HG03066 (cell line): ENCODE measurements around the gene LRP3.
"Not testable (repeated sequence)": the region's sequence is repeated elsewhere in the genome, so short reads cannot be mapped to it uniquely, and the experiment has no call there.

ENCODE experiments used
- ATAC-seq: cut with Tn5 transposase; IDR thresholded peaks from one replicate; pipeline ENCODE4 v1.9.1; 2021; ENCODE audit warnings: low read depth; ENCODE audit not compliant: unreplicated experiment

The LRP3 gene, protein sequence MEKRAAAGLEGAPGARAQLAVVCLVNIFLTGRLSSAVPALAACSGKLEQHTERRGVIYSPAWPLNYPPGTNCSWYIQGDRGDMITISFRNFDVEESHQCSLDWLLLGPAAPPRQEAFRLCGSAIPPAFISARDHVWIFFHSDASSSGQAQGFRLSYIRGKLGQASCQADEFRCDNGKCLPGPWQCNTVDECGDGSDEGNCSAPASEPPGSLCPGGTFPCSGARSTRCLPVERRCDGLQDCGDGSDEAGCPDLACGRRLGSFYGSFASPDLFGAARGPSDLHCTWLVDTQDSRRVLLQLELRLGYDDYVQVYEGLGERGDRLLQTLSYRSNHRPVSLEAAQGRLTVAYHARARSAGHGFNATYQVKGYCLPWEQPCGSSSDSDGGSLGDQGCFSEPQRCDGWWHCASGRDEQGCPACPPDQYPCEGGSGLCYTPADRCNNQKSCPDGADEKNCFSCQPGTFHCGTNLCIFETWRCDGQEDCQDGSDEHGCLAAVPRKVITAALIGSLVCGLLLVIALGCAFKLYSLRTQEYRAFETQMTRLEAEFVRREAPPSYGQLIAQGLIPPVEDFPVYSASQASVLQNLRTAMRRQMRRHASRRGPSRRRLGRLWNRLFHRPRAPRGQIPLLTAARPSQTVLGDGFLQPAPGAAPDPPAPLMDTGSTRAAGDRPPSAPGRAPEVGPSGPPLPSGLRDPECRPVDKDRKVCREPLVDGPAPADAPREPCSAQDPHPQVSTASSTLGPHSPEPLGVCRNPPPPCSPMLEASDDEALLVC

DNA sequence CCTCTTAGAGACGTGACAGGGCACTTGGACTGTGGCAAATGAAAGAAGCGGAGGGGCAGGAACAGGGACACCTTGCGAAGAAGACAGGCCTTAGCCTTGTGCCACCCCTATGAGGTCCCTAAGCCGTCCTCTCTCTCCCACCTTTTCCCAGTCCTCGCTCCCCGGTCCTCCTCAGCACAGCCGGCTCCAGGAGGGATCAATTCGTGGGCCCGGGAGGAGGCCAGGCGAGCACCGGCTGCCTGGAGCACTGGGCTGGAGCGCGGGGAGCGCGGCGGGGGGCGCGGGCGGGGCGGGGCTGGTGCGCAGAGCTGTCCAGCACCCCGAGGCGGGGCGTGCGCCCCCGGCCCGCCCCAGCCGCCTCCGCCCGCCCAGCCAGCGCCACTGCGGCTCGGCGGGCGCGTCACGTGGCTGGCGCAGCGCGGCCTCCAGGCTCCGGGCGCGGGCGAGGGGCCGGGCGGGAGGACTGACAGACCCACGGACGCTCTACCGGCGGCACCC, at the start of gene LRP3:
TSS of gene LRP3 (plus strand) at position 466 of the 498 bp plus-strand sequence. CDS start 456 bp downstream, outside the sequence.
- no peak for ATAC-seq

DNA sequence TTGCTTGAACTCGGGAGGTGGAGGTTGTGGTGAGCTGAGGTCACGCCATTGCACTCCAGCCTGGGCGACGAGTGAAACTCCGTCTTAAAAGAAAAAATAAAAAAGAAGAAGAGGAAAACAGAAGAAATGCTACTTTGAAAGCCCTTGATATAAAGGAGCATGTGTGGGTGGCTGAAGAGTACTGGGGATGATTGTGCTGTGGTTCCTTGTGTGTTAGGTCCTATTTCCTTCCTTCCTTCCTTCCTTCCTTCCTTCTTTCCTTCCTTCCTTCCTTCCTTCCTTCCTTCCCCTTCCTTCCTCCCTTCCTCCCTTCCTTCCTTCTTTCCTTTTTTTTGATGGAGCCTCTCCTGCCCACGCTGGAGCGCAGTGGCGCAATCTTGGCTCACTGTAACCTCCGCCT, 47.9 kb upstream of the LRP3 start:
- no peak for ATAC-seq

DNA sequence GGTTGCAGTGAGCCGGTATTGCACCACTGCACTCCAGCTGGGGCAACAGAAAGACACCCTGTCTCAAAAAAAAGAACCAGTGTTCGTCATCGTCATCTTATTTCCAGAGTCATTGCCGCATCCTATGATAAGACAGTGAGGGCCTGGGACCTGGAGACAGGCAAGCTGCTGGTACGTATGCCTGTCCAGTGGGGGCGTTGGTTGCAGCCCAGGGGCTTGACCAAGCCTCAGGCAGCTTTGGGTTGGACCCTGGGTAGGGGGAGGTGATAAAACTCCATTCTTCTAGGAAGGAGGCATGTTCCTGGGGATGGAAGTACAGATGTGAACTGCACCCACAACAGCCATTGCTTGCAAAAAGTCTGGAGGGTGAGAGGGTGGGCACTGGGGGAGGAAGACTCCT, 46.6 kb upstream of the LRP3 start:
- no peak for ATAC-seq

DNA sequence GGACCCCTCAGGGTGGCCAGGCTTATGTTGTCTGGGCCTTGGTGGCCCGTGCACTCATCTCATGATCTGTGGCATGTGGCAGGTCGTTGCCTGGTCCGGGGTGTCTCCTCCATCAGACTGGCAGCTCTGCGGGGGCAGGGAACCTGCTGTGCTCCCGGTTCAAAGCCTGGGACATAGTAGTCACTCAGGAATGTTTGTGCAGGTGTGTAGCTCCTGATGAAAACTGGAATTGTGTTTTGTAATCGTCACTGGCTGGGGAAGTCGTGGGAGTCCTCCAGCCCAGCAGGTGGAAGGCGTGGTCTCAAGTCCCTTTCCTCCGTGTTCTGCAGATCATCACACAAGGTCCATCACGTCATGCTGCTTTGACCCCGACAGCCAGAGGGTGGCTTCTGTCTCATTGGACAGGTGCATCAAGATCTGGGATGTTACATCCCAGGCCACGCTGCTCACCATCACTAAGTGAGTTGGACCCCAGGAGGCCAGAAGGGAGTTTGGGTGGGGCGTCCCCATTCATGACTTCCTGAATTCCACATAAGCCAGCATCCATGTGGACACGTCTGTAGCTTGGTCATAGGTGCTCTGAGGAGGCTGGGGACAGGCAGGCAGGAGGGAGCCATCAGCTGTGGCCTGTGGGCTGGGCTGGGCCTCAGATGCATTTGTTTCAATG, 43.1 kb upstream of the LRP3 start:
- no peak for ATAC-seq

DNA sequence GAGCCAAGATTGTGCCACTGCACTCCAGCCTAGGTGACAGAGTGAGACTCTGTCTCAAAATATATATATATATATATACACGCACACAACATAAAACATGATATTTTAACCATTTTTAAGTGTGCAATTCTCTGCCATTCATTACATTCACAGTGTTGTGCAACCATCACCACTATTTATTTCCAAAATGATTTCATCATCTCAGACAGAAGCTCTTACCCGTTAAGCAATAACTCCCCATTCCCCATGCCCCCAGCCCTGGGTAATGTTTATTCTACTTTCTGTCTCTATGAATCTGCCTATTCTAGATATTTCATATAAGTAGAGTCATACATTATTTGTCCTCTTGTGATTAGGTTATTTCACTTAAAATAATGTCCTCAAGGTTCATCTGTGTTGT, 42.0 kb upstream of the LRP3 start:
- ATAC-seq, result no peak

DNA sequence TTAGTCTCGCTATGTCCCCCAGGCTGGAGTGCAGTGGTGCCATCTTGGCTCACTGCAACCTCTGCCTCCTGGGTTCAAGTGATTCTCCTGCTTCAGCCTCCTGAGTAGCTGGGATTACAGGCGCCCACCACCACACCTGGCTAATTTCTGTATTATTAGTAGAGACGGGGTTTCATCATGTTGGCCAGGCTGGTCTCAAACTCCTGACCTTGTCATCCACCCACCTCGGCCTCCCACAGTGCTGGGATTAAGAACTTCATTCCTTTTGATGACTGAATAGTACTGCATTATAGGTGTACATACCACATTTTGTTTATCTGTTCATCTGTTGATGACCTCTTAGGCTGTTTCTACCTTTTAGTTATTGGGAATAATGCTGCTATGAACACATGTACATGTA, 41.5 kb upstream of the LRP3 start:
- ATAC-seq, result not testable (repeated sequence)

DNA sequence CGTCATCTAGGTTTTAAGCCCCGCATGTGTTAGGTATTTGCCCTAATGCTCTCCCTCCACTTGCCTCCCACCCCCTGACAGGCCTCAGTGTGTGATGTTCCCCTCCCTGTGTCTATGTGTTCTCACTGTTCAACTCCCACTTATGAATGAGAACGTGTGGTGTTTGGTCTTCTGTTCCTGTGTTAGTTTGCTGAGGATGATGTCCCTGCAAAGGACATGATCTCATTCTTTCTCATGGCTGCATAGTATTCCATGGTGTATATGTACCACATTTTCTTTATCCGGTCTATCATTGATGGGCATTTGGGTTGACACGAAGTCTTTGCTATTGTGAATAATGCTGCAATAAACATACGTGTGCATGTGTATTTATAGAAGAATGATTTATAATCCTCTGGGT, 39.8 kb upstream of the LRP3 start:
- ATAC-seq, result not testable (repeated sequence)

DNA sequence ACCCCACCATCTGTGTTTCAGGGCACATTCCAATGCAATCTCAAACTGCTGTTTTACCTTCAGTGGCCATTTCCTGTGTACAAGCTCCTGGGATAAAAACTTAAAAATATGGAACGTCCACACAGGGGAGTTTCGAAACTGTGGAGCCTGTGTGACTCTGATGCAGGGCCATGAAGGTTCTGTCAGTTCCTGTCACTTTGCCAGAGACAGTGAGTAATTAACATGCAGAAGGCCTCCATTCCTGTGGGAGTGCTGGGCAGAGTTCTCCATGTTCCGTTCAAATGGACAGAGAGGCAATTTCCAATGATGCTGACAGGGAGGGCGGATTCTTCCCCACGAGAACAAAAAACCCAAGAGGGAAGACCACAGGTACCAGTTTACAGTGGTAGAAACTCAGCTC, 37.8 kb upstream of the LRP3 start:
- no peak for ATAC-seq

DNA sequence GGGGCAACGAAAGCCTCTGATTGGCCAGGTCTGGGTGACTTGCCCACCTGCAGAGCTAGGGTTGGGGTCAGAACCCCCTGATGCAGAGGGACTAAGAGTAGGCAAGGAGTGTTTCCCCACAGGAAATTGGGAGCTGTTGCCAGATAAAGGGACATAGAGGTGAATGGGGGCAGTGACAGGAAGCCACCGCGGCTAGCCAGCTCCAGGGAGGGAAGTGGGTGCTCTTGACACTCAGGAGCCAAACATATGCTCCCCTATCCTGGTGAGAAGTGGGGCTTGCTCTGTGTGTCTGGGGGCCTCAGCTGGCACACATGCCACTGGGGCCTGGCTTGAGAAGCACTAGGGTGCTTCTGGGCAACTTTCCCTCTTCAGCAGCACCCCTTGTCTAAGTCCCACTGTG, 36.2 kb upstream of the LRP3 start:
- no peak for ATAC-seq

DNA sequence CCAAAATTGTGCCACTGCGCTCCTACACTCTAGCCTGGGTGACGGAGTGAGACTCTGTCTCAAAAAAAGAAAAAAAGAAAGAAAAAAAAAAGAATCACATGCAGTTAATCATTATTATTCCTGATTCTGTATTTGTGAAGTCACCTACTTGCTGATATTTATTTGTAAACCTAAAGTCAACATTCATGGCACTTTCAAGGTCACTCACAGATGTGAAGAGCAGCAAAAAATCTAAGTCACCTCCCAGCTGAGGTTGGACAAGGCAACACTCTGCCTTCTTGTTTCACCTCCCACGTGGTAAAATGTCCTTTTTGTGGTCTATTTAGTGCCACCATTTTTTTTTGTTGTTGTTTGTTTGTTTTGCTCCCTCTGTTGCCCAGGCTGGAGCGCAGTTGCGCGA, 35.8 kb upstream of the LRP3 start:
- ATAC-seq, result no peak

DNA sequence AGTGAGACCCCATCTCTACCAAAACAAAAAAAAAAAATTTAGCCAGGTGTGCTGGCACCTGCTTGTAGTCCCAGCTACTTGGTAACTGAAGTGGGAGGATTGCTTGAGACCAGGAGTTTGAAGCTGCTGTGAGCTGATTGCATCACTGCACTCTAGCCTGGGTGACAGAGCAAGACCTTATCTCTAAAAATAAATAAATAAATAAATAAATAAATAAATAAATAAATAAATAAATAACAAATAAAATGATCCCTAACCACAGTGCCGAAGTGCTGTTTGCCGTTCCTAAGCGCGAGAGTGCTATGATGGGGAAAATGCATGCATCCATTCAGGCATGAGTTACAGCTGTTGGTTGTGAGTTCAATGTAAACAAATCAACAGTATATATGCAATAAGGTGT, 35.0 kb upstream of the LRP3 start:
- no peak for ATAC-seq

DNA sequence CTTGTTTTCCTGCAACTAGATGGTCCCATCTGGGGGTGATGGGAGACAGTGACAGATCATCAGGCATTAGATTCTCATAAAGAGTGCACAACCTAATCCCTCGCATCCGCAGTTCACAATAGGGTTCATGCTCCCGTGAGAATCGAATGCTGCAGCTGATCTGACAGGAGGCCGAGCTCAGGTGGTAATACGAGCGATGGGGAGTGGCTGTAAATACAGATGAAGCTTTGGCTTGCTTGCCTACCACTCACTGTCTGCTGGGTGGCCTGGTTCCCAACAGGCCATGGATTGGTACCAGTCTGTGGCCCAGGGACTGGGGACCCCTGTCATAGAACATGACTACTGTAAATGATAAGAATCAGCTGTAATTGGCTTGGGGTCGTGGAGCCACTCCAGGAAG, 34.2 kb upstream of the LRP3 start:
- ATAC-seq, result no peak

DNA sequence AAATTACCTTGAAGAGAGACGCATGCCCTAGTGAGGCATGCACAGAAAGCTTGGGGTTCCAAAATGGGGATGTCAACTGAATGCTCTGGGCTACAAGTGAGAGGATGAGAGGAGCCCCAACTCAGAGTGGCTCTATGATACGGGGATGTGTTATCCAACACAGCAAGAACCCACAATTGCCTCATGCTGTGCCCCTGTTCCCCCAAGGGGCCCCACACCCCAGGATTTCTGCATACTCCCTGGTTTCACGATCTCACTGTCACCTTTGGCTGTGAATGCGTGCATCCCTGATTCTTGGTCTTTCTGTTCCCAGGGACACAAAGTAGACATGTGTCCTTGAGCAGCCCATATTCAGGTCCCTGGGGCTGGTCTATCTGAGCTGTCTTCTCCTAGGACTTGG, 32.9 kb upstream of the LRP3 start:
- no peak for ATAC-seq

DNA sequence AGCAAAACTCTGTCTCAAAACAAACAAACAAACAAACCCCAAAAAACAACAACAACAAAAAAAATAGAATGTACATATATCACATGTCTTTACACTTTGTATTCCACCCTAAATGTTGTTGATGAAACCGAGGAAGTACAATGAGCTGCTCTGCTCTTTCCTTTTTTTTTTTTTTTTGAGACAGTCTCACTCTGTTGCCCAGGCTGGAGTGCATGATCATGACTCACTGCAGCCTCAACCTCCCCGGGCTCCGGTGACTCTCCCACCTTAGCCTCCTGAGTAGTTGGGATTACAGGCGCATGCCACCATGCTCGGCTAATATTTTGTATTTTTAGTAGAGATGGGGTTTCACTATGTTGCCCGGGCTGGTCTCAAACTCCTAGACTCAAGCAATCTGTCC, 30.6 kb upstream of the LRP3 start:
- ATAC-seq, result no peak

DNA sequence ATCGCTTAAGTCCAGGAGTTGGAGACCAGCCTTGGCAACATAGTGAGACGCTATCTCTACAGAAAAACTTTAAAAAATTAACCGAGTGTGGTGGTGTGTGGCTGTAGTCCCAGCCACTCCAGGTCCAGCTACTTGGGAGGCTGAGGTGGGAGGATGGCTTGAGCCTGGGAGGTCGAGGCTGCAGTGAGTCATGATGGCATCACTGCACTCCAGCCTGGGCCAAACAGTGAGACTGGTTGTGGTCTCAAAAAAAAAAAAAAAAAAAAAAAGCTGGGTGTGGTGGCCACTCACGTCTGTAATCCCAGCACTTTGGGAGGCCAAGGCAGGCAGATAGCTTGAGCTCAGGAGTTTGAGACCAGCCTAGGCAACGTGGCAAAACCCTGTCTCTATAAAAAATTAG, 28.1 kb upstream of the LRP3 start:
- ATAC-seq, result not testable (repeated sequence)

DNA sequence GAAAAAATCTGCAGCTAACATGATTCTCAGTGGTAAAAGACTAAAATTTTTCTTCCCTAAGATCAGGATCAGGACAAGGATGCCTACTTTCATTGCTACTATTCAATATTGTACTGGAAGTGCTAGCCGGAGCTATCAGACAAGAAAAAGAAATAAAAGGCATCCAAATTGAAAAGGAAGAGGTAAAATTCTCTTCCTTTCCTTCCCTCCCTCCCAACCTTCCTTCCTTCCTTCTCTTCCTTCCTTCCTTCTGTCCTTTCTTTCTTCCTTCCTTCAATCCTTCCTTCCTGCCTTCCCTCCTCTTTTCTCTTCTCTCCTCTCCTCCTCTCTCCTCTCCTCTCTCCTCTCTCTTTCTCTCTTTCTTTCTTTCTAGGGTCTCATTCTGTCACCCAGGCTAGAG, 26.7 kb upstream of the LRP3 start:
- ATAC-seq, result no peak

DNA sequence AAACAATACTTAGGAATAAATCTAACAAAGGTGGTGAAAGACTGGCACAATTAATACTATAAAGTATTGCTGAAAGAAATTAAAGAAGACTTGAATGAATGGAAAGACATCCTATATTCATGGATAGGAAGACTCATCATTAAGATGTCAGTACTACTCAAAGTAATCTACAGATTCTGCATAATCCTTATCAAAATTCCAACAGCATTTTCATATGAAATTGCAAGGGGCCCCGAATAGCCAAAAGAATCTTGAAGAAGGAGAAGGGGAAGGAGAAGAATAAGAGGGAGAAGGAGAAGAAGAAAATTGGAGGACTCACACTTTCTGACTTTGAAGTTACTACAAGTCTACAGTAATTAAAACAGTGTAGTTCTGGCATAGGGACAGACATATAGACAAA, 25.6 kb upstream of the LRP3 start:
- ATAC-seq, result no peak

DNA sequence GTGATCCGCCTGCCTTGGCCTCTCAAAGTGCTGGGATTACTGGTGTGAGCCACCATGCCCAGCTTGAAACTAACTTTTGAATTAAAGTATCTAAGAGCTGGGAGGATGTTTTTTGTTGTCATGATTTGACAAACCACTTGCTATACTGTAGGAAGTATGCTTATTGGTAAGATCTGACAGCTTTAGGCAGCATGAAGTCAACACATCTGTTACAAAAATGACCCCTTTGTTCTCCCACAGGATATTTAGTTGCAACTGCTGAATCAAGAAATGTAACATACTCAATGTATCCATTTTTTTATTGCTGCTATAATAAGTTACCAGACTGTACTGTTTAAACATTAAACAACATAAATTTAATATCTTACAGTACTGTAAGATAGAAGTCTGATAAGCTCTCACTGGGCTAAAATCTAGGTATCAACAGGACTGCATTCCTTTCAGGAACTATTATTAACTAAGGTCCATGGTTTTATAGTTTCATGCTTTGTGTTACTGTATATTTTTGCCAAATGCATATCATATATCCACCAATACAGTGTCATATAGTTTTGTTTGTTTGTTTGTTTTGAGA, 22.8 kb upstream of the LRP3 start:
- no peak for ATAC-seq

DNA sequence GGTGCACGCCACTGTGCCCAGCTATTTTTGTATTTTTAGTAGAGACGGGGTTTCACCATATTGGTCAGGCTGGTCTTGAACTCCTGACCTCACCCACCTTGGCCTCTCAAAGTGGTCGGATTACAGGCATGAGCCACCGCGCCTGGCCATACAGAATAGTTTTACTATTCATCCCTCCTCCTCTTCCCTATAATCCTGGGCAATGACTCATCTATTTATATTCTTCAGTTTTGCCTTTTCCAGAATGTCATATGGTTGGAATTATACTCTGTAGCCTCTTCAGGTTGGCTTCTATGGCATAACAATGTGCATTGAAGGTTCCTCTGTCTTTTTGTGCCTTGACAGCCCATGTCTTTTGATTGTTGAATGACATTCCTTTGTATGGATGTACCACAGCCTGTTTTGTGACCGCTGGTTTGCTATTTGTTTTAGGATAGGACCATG, 22.2 kb upstream of the LRP3 start:
- no peak for ATAC-seq

DNA sequence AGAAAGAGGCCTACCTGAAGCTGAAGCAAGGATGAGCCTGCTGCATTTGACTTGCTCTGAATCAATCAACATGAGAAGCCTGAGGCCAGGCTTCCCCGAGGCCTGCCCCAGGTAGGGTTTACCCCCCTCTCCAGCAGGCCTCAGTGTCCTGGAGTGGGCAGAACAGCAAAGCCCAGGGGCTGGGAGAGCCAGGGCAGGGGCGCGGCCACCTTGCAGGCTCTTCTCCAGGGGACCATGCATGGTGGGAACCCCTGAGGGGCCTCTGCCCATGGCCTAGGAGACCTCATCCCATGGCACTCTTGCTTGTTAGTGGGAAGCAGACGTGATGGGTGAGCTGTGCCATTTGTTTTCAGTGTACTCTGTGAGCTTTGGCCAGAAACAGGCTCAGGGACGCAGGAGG, 19.9 kb upstream of the LRP3 start:
- ATAC-seq, result no peak
